Lung (tissue), 12 donors: ENCODE data around the gene SKAP2. TPM values are rescaled to one million over a fixed set of nuclear protein-coding genes. Genes with fewer than 3 reads are reported as not detected.

Experiments
- ATAC-seq: fragments of 200-7000 bp; cut with Tn5 transposase; one replicate; pipeline ENCODE4 v1.9.1; 2020; ENCODE audit warnings: moderate number of reproducible peaks; ENCODE audit not compliant: insufficient read depth, low FRiP score
- DNase-seq, 3 donors: peaks; one replicate each; pipeline ENCODE4 v3.0.0-alpha.2; 2013 to 2017
- H3K27ac ChIP-seq, 2 donors: one replicate each; pipeline ENCODE4 v1.5.1; 2013; ENCODE audit warnings: mild to moderate bottlenecking in 2 of 2, moderate library complexity in 2 of 2, control low read depth in 1 of 2, inconsistent platforms in 1 of 2, low read depth in 1 of 2, low read length in 1 of 2
- H3K27me3 ChIP-seq, 3 donors: one replicate each; pipeline ENCODE4 v1.5.1; 2013; ENCODE audit warnings: low read length in 2 of 3; ENCODE audit not compliant: control insufficient read depth in 3 of 3, insufficient read depth in 3 of 3
- H3K36me3 ChIP-seq, 4 donors: one replicate each; pipeline ENCODE4 v1.5.1; 2013; ENCODE audit warnings: low read length in 4 of 4, mild to moderate bottlenecking in 1 of 4, moderate library complexity in 1 of 4; ENCODE audit not compliant: control insufficient read depth in 4 of 4, insufficient read depth in 4 of 4
- H3K4me1 ChIP-seq, 5 donors: one replicate each; pipeline ENCODE4 v1.5.1; 2013; ENCODE audit warnings: low read length in 5 of 5, mild to moderate bottlenecking in 2 of 5, moderate library complexity in 1 of 5; ENCODE audit not compliant: control insufficient read depth in 5 of 5, insufficient read depth in 5 of 5
- H3K4me3 ChIP-seq: one replicate; pipeline ENCODE4 v1.5.1; 2013; ENCODE audit warnings: mild to moderate bottlenecking, control low read depth, moderate library complexity
- H3K9ac ChIP-seq, 2 donors: one replicate each; pipeline ENCODE4 v1.5.1; 2013; ENCODE audit warnings: low read length in 2 of 2, control low read depth in 1 of 2; ENCODE audit not compliant: insufficient read depth in 1 of 2
- H3K9me3 ChIP-seq, 4 donors: one replicate each; pipeline ENCODE4 v1.5.1; 2013; ENCODE audit warnings: low read length in 3 of 4, mild to moderate bottlenecking in 1 of 4, moderate library complexity in 1 of 4; ENCODE audit not compliant: control insufficient read depth in 4 of 4, insufficient read depth in 3 of 4
- WGBS, 2 donors: extraction: QIAGEN DNeasy Blood & Tissue Kit; methylation state at CpG; one replicate each; pipeline ENCODE4 v1.1.7; 2013; 5-methylcytosine and 5-hydroxymethylcytosine counted together
- polyA plus RNA-seq, 2 donors: library from polyadenylated mRNA; stranded (reverse); fragments of 200-250 nt; gene quantifications; one replicate each; pipeline ENCODE4 v1.2.1, GENCODE V29; 2013
- total RNA-seq, 2 donors: library from RNA; depleted of rRNA in 1 of 2; stranded (reverse); fragments of >200 nt in 1 of 2; gene quantifications; one replicate each; pipeline ENCODE4 v1.2.1, GENCODE V29; 2014 to 2021
- TF ChIP-seq, protein P1 (sequence below): IDR thresholded peaks from 2 replicates; pipeline ENCODE4 v1.5.1; 2012; ENCODE audit warnings: mild to moderate bottlenecking; ENCODE audit errors: control extremely low read depth, extremely low read depth
- donor health status: control.
- donor health status: control.
- donor health status: Bipolar disorder and iron deficiency.
- donor health status: healthy.
- donor health status: DM: yes; HTN: yes; CAD: no.

Gene SKAP2
- total and polyA plus RNA-seq, 4 donors: 9.2 to 40.1 (median 35.8) TPM

DNA sequence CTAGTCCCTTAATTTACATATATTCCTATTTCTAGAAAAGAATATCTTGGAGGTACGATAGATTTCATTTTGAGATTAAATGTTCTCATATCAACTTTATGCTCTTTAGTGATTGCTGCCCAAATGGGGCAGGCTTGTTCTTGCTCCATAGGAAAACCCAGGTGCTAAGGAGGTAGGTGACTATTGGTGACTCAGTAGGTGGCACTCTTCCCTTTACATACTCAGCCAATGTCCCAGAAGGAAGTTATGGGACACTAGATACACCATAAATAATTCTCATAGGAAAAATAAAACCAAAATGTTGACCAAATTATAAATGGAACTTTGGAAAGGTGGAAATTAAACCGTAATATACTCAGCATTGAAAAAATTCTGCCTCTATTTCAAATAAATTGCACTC lies 4.0 kb downstream of the SKAP2 start:
- Histone ChIP-seq H3K27me3 (peaks cover 0 to 52% (median 8%) of the 10 kb centered on the region in 3 donors), H3K27ac (no peak overlapping the region), H3K9ac (no peak overlapping the region), H3K36me3 (no peaks in the 10 kb centered on the region), H3K4me1 (peaks cover 0 to 58% (median 0%) of the 10 kb centered on the region in 5 donors), H3K9me3 (no peaks in the 10 kb centered on the region), H3K4me3 (no peak overlapping the region)
- TF ChIP-seq, protein P1, sequence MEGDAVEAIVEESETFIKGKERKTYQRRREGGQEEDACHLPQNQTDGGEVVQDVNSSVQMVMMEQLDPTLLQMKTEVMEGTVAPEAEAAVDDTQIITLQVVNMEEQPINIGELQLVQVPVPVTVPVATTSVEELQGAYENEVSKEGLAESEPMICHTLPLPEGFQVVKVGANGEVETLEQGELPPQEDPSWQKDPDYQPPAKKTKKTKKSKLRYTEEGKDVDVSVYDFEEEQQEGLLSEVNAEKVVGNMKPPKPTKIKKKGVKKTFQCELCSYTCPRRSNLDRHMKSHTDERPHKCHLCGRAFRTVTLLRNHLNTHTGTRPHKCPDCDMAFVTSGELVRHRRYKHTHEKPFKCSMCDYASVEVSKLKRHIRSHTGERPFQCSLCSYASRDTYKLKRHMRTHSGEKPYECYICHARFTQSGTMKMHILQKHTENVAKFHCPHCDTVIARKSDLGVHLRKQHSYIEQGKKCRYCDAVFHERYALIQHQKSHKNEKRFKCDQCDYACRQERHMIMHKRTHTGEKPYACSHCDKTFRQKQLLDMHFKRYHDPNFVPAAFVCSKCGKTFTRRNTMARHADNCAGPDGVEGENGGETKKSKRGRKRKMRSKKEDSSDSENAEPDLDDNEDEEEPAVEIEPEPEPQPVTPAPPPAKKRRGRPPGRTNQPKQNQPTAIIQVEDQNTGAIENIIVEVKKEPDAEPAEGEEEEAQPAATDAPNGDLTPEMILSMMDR: no peak
- ATAC-seq (no peak), DNase-seq (peak in 2 of 3 donors; percentile 39 to 64)
- WGBS, 2 donors: 87 to 90% methylated on average over 2 of the region's 2 CpGs

DNA sequence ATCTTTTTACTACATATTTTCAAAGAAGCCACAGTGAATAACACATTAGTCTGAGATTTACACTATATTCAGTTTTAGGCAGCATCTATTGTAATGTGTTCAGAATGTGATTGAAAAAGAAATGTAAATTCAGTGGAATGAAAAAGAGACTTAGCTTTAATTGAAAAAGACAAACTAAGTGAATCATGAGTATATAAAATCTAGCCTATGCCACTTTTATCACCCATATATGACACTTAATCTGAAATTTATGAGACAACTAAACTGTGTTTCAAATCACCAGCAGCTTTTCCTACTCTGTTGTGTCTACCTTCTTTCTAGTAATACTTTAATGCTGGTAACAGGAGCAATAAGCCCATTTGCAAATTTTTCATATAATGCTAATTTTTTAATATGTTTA lies 4.7 kb downstream of the SKAP2 start:
- Histone ChIP-seq H3K4me3 (no peak overlapping the region), H3K9ac (no peak overlapping the region), H3K27ac (no peak overlapping the region), H3K36me3 (no peaks in the 10 kb centered on the region), H3K9me3 (no peaks in the 10 kb centered on the region), H3K27me3 (peaks cover 0 to 58% (median 8%) of the 10 kb centered on the region in 3 donors), H3K4me1 (peaks cover 0 to 63% (median 0%) of the 10 kb centered on the region in 5 donors)
- DNase-seq (no peak), ATAC-seq (no peak)
- TF ChIP-seq, protein P1: no peak

DNA sequence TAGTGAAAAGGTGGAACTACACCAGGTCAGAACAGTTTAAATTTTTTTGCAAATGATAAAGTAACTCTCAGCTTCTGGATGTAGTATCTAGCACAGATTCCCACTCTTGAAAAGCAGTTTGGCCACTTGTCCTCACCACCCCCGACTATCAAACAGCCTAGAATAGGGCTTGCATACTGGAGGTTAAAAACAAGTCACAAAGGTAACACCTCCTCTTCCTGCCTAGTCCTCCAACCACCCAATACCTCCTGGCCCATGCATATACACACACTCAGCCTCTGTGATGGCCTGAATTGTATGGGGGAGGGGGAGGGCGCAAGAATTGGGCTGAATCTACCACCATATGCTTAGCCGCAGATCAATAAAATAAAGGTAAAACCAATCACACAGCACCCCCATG lies 5.7 kb downstream of the SKAP2 start:
- H3K4me3 ChIP-seq: no peak overlapping the region
- DNase-seq (peak in 1 of 3 donors; percentile 45), ATAC-seq (no peak)
- H3K9me3 ChIP-seq: no peaks in the 10 kb centered on the region
- peaks cover 0 to 55% (median 8%) of the 10 kb centered on the region in 3 donors for H3K27me3 ChIP-seq
- peak overlapping the region in 1 of 2 donors; percentile 68 for H3K27ac ChIP-seq
- 68 to 74% methylated on average over 3 of the region's 3 CpGs for WGBS, 2 donors
- TF ChIP-seq, protein P1: no peak
- peak overlapping the region in 1 of 2 donors; percentile 77 for H3K9ac ChIP-seq
- H3K4me1 ChIP-seq: peaks cover 0 to 64% (median 0%) of the 10 kb centered on the region in 5 donors
- peaks cover 0 to under 1% (median 0%) of the 10 kb centered on the region in 4 donors for H3K36me3 ChIP-seq

DNA sequence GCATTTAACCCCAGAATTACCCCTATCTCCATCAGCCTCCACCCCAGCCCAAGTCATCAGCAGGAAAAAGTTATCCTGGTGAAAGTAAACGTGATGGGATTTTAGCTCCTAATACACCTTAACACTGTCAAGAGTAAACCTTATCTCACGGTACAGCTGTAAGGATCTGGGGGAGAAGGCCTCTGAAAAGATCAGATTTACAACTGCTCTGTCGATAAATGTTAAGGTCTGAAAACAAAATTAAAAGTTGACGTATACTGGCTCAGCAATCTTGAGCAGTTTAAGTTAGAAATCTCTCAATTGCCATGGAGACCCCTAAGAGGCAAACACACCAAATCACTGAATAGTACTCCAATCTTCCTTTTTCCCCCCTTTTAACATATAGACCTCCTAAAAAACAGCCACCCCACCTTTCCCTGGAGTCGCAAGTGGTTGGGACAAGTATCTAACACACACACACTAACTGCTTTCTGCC lies 6.1 kb downstream of the SKAP2 start:
- no peak overlapping the region for H3K4me3 ChIP-seq

More for the DNA sequence above, 6.1 kb downstream of the SKAP2 start:
- TF ChIP-seq, protein P1: no peak
- peak in 2 of 3 donors; percentile 68 to 73 for DNase-seq
- Histone ChIP-seq H3K4me1 (peaks cover 0 to 60% (median 0%) of the 10 kb centered on the region in 5 donors), H3K9ac (peak overlapping the region in 1 of 2 donors; percentile 77), H3K27ac (peak overlapping the region in 1 of 2 donors; percentile 92), H3K27me3 (peaks cover 0 to 50% (median 8%) of the 10 kb centered on the region in 3 donors), H3K9me3 (no peaks in the 10 kb centered on the region), H3K36me3 (peaks cover 0 to 2% (median 0%) of the 10 kb centered on the region in 4 donors)
- WGBS, 2 donors: 31 to 35% methylated on average over 5 of the region's 5 CpGs
- ATAC-seq: no peak
